Omental fat pad (tissue), 4 donors: Measurements from ENCODE around the gene NEB. TPM values are rescaled to one million over a fixed set of nuclear protein-coding genes. Genes with fewer than 3 reads are reported as not detected.

Experiments
- ATAC-seq: fragments of 150-250 bp; one replicate; pipeline ENCODE4 v1.9.1; 2016; ENCODE audit warnings: mild to moderate bottlenecking, moderate library complexity; ENCODE audit not compliant: low FRiP score
- DNase-seq: peaks from one replicate; pipeline ENCODE4 v3.0.0-alpha.2; 2019; ENCODE audit warnings: low spot score
- total RNA-seq, 4 donors: library from RNA; depleted of rRNA; stranded (reverse); fragments of >200 nt; gene quantifications; one replicate each; pipeline ENCODE4 v1.1.0, GENCODE V29; 2016
- TF ChIP-seq, protein P1 (sequence below), 3 donors: fragments of 450-650 bp; IDR thresholded peaks; one replicate each; pipeline ENCODE4 v1.5.1; 2016 to 2017; ENCODE audit warnings: antibody characterized with exemption in 3 of 3, mild to moderate bottlenecking in 3 of 3, moderate library complexity in 2 of 3

NEB gene
- total RNA-seq, 4 donors from 2014 or later = 1.2 to 3.6 (median 2.3) TPM

DNA sequence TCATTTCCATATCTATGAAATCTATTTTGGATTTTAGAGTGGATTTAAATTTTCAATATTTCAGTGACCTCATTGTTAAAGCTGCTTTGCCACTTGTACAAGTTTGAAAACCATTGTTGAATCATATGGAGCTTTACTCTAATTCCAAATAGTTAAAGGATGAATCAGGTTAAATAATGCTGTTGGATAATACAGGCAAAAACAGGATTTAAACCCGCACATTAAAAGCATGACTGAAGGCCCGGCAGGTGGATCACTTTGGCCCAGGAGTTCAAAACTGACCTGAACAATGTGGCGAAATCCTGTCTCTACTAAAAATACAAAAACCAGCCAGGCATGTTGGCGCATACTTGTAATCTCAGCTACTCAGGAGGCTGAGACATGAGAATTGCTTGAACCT, 256.3 kb downstream of the NEB start:
- TF ChIP-seq, protein P1, sequence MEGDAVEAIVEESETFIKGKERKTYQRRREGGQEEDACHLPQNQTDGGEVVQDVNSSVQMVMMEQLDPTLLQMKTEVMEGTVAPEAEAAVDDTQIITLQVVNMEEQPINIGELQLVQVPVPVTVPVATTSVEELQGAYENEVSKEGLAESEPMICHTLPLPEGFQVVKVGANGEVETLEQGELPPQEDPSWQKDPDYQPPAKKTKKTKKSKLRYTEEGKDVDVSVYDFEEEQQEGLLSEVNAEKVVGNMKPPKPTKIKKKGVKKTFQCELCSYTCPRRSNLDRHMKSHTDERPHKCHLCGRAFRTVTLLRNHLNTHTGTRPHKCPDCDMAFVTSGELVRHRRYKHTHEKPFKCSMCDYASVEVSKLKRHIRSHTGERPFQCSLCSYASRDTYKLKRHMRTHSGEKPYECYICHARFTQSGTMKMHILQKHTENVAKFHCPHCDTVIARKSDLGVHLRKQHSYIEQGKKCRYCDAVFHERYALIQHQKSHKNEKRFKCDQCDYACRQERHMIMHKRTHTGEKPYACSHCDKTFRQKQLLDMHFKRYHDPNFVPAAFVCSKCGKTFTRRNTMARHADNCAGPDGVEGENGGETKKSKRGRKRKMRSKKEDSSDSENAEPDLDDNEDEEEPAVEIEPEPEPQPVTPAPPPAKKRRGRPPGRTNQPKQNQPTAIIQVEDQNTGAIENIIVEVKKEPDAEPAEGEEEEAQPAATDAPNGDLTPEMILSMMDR (IDR thresholded peaks at IDR 0.05) = no peak
- DNase-seq (no peak), ATAC-seq (no peak)

DNA sequence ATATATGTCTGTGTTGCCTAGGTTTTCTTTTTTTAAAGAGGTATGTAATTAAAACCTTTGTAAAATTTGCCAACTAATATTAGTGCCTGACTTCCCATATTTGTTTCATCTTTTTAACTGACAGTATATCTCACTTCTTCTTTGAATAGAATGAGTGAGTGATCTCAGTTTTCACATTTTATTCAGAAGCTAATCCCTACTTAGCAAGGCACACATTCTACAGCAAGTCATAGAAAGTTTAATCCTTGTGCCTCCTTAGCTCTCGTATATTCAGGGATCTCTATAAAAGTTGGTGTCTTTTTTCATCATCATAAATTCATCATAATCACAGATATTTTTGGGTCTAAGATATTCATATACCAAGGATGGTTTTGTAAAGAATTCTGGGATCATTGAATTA, 258.0 kb downstream of the NEB start:
- DNase-seq (no peak), ATAC-seq (no peak)
- TF ChIP-seq, protein P1 (IDR thresholded peaks at IDR 0.05) = no peak

DNA sequence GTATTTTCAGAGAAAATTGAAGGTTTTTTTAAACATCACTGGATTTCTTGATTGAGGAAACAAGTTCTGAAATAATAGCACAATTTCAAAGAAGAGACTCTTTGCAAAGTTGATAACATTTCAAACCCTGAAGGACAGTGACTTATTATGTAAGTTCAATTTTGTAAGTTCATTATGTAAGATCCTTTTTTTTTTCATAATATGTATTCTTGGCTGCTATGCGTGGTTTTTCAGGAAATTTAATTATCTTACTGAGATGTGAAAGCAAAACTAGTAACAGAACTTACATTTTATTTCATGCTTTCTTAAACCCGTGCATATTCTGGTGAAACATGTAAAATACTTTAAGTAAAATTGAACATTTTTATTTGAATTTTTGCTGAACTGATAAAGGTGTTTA, 259.2 kb downstream of the NEB start:
- DNase-seq (no peak), ATAC-seq (no peak)
- TF ChIP-seq, protein P1 (IDR thresholded peaks at IDR 0.05) = no peak

DNA sequence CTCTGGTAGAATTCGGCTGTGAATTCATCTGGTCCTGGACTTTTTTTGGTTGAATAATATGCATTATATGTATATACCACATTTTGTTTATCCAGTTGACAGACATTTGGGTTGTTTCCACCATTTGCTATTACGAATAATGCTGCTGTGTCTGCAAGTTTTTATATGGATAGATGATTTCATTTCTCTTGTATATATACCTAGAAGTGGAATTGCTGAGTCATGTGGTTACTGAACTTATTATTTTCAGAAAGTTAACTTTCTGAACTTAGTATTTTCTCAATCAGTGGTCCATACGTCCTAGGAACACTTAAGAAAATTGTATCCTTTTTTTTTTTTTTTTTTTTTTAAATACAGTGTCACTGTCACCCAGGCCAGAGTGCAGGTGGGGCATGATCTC, 261.3 kb downstream of the NEB start:
- ATAC-seq (no peak), DNase-seq (no peak)
- TF ChIP-seq, protein P1 (IDR thresholded peaks at IDR 0.05) = no peak

DNA sequence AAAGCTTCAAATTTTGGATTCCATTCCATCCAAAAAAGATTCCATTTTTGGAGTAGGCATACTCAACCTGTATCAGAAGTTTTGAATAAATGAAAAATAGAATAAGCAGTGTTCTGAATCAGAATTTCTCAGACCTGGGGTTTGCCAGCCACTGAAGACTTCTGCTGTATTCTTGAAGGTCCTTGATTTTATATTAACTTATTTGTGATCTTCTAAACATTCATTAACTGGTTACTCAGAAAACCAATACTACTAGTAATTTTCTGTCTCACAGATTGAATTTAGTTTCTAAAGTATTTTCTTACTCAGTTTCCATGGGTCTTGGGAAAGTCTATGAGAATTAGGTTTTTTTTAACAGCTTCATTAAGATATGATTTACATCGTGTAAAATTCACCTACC, 263.7 kb downstream of the NEB start:
- DNase-seq (no peak), ATAC-seq (no peak)
- TF ChIP-seq, protein P1 (IDR thresholded peaks at IDR 0.05) = no peak

DNA sequence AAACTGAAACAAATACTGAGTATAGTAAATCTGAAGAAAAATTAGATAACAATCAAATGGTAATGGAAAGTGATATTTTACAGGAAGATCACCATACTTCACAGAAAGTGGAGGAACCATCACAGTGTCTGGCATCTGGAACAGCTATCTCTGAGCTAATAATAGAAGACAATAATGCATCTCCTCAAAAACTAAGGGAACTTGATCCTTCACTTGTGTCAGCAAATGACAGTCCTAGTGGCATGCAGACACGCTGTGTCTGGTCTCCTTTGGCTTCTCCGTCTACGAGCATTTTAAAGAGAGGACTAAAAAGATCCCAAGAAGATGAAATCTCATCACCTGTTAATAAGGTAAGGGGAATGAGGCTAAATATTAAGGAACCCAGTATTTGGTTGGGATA, 268.5 kb downstream of the NEB start:
- TF ChIP-seq, protein P1 (IDR thresholded peaks at IDR 0.05) = no peak
- DNase-seq (no peak), ATAC-seq (no peak)

DNA sequence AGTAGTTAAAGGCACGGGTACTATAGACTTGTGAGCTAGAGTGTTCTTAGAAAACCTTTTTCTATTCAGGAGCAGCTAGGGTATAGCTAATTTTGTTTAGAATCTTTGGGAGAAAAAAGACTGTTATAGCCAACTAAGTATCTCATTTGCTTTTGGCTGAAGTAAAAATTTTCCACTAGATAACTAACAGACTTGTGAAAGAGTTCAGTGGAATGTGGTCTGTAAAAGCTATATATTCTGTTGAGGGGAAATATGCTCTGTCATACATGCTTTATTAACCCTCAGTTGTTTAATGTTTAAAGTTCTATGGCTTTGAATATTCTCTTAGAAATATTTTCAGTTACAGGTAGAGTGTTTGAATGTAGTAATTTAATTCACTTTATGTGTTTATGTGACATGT, 274.9 kb downstream of the NEB start:
- DNase-seq (no peak), ATAC-seq (no peak)
- TF ChIP-seq, protein P1 (IDR thresholded peaks at IDR 0.05) = no peak
